ENCODE data around the gene PRR36.

GRCh38 chr19:7866399-7867091 is 7.6 kb downstream of the PRR36 start:
- no peak for TF ChIP-seq CTCF (IDR thresholded peaks at IDR 0.05)
- TF ChIP-seq POLR2A (IDR thresholded peaks at IDR 0.05), result no peak

All from thyroid gland (tissue), 4 donors.